ENCODE results near the gene SORCS2. TPM values are rescaled to one million over a fixed set of nuclear protein-coding genes. Genes with fewer than 3 reads are reported as not detected.

Gene SORCS2
- total and polyA plus RNA-seq, 2 of the 4 experiments (the other 2 are of a cell fraction): 0.36 to 0.62 TPM

- no peaks in the 10 kb centered on the region for H4K20me1 ChIP-seq (ENCODE audit: insufficient read depth, low read length)
- DNase-seq (no peak), ATAC-seq (ENCODE audit: low read depth) (no peak)
- dilution Hi-C loops (cut with HindIII; ENCODE audit: low sequenced_read_pairs, unreplicated experiment): no loop called here
- peaks cover 18% of the 10 kb centered on the region for H3K4me1 ChIP-seq (ENCODE audit: control insufficient read depth, insufficient read depth, low read length)
- TF ChIP-seq CEBPB (IDR thresholded peaks at IDR 0.05; ENCODE audit: low read depth, low read length): no peak
- no peak for TF ChIP-seq BHLHE40 (IDR thresholded peaks at IDR 0.05; ENCODE audit: low read depth, low read length)
- H3K36me3 ChIP-seq (ENCODE audit: control insufficient read depth, insufficient read depth, low read length): no peaks in the 10 kb centered on the region
- H3K9me1 ChIP-seq (ENCODE audit: insufficient read depth, low read length): peaks cover 4% of the 10 kb centered on the region
- H3K9ac ChIP-seq (ENCODE audit: low read depth, low read length): no peak overlapping the region
- H3K4me2 ChIP-seq (ENCODE audit: low read depth, low read length): no peak overlapping the region
- H3K56ac ChIP-seq (ENCODE audit: extremely low read depth, insufficient read depth, low read length): no peak overlapping the region
- no peak overlapping the region for H3K14ac ChIP-seq (replicated peaks; ENCODE audit: low read depth, low read length)
- no peak overlapping the region for H4K91ac ChIP-seq (ENCODE audit: insufficient read depth, low read depth, low read length)
- WGBS, 2 experiments (ENCODE audit: extremely low coverage in 2 of 2, insufficient read length in 1 of 2): no CpG with 5 or more reads among the region's 2 CpGs
- no peak overlapping the region for H2BK15ac ChIP-seq (ENCODE audit: low read depth, low read length)
- no peak overlapping the region for H2BK20ac ChIP-seq (ENCODE audit: low read depth, low read length)
- peaks cover 11% of the 10 kb centered on the region for H3K9me3 ChIP-seq (ENCODE audit: control insufficient read depth, insufficient read depth, low read length)
- H2BK120ac ChIP-seq (ENCODE audit: low read depth, low read length): no peak overlapping the region
- no peak overlapping the region for H3K27ac ChIP-seq (ENCODE audit: insufficient read depth, low read length)
- no peak overlapping the region for H4K5ac ChIP-seq (ENCODE audit: low read depth, low read length)
- no peak overlapping the region for H3K4ac ChIP-seq (ENCODE audit: low read depth, low read length)
- no peaks in the 10 kb centered on the region; the same call in 1 of the 2 replicates for H3K27me3 ChIP-seq (ENCODE audit: control insufficient read depth, insufficient read depth, low read length)
- no peaks in the 10 kb centered on the region for H3K79me1 ChIP-seq (ENCODE audit: low read depth in 1 of 2, low read length in 2 of 2)
- in situ Hi-C loops (cut with MboI; ENCODE audit: low sequenced_read_pairs): no loop called here
- H4K8ac ChIP-seq (ENCODE audit: low read depth in 2 of 2, low read length in 2 of 2): no peak overlapping the region
- H3K18ac ChIP-seq (ENCODE audit: low read depth, low read length): no peak overlapping the region
- intact Hi-C loops (cut with micrococcal nuclease): no loop called here
- H2AK9ac ChIP-seq (replicated peaks; ENCODE audit: low read depth, low read length, poor library complexity): no peak overlapping the region
- BruUV-seq (replicated peaks): no TSS peak
- H2AFZ ChIP-seq (replicated peaks; ENCODE audit: low read length, poor library complexity): no peak overlapping the region
- no peak overlapping the region for H3K23ac ChIP-seq (ENCODE audit: low read depth, low read length)
- ChIA-PET POLR2A (ENCODE audit: unreplicated experiment) (no interaction called here), CTCF (interaction anchor here (0.7 to 0.8 kb wide), 2 partner anchors 29 to 43 kb away, joined by 3 read pairs; no protein-coding TSS in a partner anchor)
- H3K4me3 ChIP-seq (ENCODE audit: insufficient read depth, low read depth, low read length): no peak overlapping the region
- H2AK5ac ChIP-seq (ENCODE audit: low read depth, low read length): no peak overlapping the region
- H2BK5ac ChIP-seq (ENCODE audit: low read depth, low read length, poor library complexity, severe bottlenecking): no peak overlapping the region
Observed at GRCh38 chr4:7213807-7214206, 21.5 kb downstream of the SORCS2 start.
